Trophoblast cell (in vitro differentiated cells and primary cell): Measurements from ENCODE around the gene CORO2A.

Experiments
- DNase-seq, 2 donors: peaks; one replicate each; pipeline ENCODE4 v3.0.0-alpha.2; 2016
- H2AFZ ChIP-seq: 2 replicates; pipeline ENCODE4 v1.6.1; 2013; ENCODE audit warnings: low read length, moderate library complexity, mild to moderate bottlenecking; ENCODE audit not compliant: insufficient read depth, poor library complexity
- H2AK5ac ChIP-seq: 2 replicates; pipeline ENCODE4 v1.6.1; 2013; ENCODE audit warnings: mild to moderate bottlenecking, low read length
- H2BK120ac ChIP-seq: 2 replicates; pipeline ENCODE4 v1.6.1; 2013; ENCODE audit warnings: low read length, mild to moderate bottlenecking, moderate library complexity; ENCODE audit not compliant: insufficient read depth, poor library complexity
- H2BK12ac ChIP-seq: 2 replicates; pipeline ENCODE4 v1.6.1; 2013; ENCODE audit warnings: mild to moderate bottlenecking, low read length, moderate library complexity
- H2BK5ac ChIP-seq: 2 replicates; pipeline ENCODE4 v1.6.1; 2013; ENCODE audit warnings: low read length, low read depth, moderate library complexity, mild to moderate bottlenecking; ENCODE audit not compliant: poor library complexity
- H3K14ac ChIP-seq: 2 replicates; pipeline ENCODE4 v1.6.1; 2013; ENCODE audit warnings: mild to moderate bottlenecking, low read length
- H3K18ac ChIP-seq: 2 replicates; pipeline ENCODE4 v1.6.1; 2013; ENCODE audit warnings: mild to moderate bottlenecking, low read length
- H3K23ac ChIP-seq: 2 replicates; pipeline ENCODE4 v1.6.1; 2013; ENCODE audit warnings: low read length
- H3K27ac ChIP-seq: 2 replicates; pipeline ENCODE4 v1.5.1; 2013; ENCODE audit warnings: low read depth, mild to moderate bottlenecking, inconsistent platforms, low read length, moderate library complexity
- H3K27me3 ChIP-seq: 2 replicates; pipeline ENCODE4 v1.6.1; 2013; ENCODE audit warnings: inconsistent platforms, mild to moderate bottlenecking, low read length, moderate library complexity; ENCODE audit not compliant: insufficient read depth
- H3K36me3 ChIP-seq, 2 experiments: 1 replicate in 1 of 2; 2 replicates in 1 of 2; pipeline ENCODE4 v1.6.1; 2013; ENCODE audit warnings: low read length in 2 of 2, mild to moderate bottlenecking in 2 of 2, moderate library complexity in 1 of 2; ENCODE audit not compliant: insufficient read depth in 2 of 2, control insufficient read depth in 1 of 2
- H3K4ac ChIP-seq: 2 replicates; pipeline ENCODE4 v1.6.1; 2013; ENCODE audit warnings: low read depth, mild to moderate bottlenecking, low read length, moderate library complexity
- H3K4me1 ChIP-seq, 2 experiments: 1 replicate in 1 of 2; 2 replicates in 1 of 2; pipeline ENCODE4 v1.6.1; 2013; ENCODE audit warnings: low read length in 2 of 2, mild to moderate bottlenecking in 2 of 2, moderate library complexity in 1 of 2; ENCODE audit not compliant: insufficient read depth in 2 of 2, control insufficient read depth in 1 of 2
- H3K4me2 ChIP-seq: 2 replicates; pipeline ENCODE4 v1.6.1; 2013; ENCODE audit warnings: inconsistent platforms, mild to moderate bottlenecking, low read length, moderate library complexity
- H3K4me3 ChIP-seq: 2 replicates; pipeline ENCODE4 v1.5.1; 2013; ENCODE audit warnings: mild to moderate bottlenecking, low read depth, low read length, inconsistent platforms
- H3K79me1 ChIP-seq: one replicate; pipeline ENCODE4 v1.6.1; 2013; ENCODE audit warnings: low read length
- H3K79me2 ChIP-seq: 2 replicates; pipeline ENCODE4 v1.6.1; 2013; ENCODE audit warnings: low read length, mild to moderate bottlenecking; ENCODE audit not compliant: control insufficient read depth, insufficient read depth, poor library complexity
- H3K9ac ChIP-seq: 2 replicates; pipeline ENCODE4 v1.6.1; 2013; ENCODE audit warnings: mild to moderate bottlenecking, low read length
- H3K9me3 ChIP-seq: 2 replicates; pipeline ENCODE4 v1.6.1; 2013; ENCODE audit warnings: low read depth, mild to moderate bottlenecking, control low read depth, inconsistent platforms, low read length; ENCODE audit not compliant: insufficient read depth
- H4K12ac ChIP-seq: 2 replicates; pipeline ENCODE4 v1.6.1; 2013; ENCODE audit warnings: low read depth, mild to moderate bottlenecking, low read length, moderate library complexity
- H4K8ac ChIP-seq: 2 replicates; pipeline ENCODE4 v1.6.1; 2013; ENCODE audit warnings: low read depth, mild to moderate bottlenecking, low read length, moderate library complexity
- H4K91ac ChIP-seq: one replicate; pipeline ENCODE4 v1.6.1; 2013; ENCODE audit warnings: low read depth, mild to moderate bottlenecking, low read length, moderate library complexity
- WGBS: extraction: QIAGEN DNeasy Blood & Tissue Kit; methylation state at CpG from one replicate; pipeline ENCODE4 v1.1.7; 2013; ENCODE audit warnings: missing lambda C conversion rate; ENCODE audit not compliant: insufficient read length, insufficient coverage; ENCODE audit errors: extremely low coverage; 5-methylcytosine and 5-hydroxymethylcytosine counted together

Gene CORO2A

DNA sequence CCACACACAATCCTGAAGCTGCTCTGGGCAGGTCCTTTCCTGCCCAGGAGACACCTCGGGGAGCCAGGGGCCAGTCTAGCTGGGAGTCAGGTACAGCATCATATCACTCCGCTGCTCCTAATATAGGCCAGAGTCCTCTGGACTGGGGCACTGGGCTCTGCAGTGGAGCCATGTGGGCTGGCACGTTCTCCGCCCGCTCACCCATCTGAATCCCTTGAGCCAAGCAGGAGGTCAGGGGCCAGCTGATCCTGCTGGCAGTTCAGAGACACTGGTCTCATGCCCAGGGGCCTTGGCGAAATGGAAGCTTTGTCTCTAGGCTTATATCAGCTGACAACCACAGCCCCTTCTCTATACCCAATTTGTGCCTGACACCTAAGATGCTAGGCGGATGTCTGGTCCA is 9.3 kb upstream of the CORO2A start:
- peaks cover 17 to 18% of the 10 kb centered on the region in 2 experiments for H3K36me3 ChIP-seq
- H3K79me1 ChIP-seq, result no peaks in the 10 kb centered on the region
- H2AFZ ChIP-seq, result no peak overlapping the region
- H4K12ac ChIP-seq, result no peak overlapping the region
- no peak overlapping the region for H4K8ac ChIP-seq
- H3K27ac ChIP-seq, result no peak overlapping the region
- H3K4ac ChIP-seq, result no peak overlapping the region
- no peaks in the 10 kb centered on the region for H3K4me1 ChIP-seq
- H3K9me3 ChIP-seq, result no peaks in the 10 kb centered on the region
- no peak overlapping the region for H2BK120ac ChIP-seq
- H3K79me2 ChIP-seq, result no peaks in the 10 kb centered on the region
- no peak overlapping the region for H3K9ac ChIP-seq
- no peak overlapping the region for H4K91ac ChIP-seq
- H2AK5ac ChIP-seq, result no peak overlapping the region
- no peak overlapping the region for H2BK5ac ChIP-seq
- H3K27me3 ChIP-seq, result no peaks in the 10 kb centered on the region
- H3K4me2 ChIP-seq, result no peak overlapping the region
- no peak for DNase-seq
- H3K4me3 ChIP-seq, result no peak overlapping the region
- H3K23ac ChIP-seq, result no peak overlapping the region
- no peak overlapping the region for H3K14ac ChIP-seq
- no CpG with 5 or more reads among the region's 7 CpGs for WGBS
- H2BK12ac ChIP-seq, result no peak overlapping the region
- H3K18ac ChIP-seq, result no peak overlapping the region

DNA sequence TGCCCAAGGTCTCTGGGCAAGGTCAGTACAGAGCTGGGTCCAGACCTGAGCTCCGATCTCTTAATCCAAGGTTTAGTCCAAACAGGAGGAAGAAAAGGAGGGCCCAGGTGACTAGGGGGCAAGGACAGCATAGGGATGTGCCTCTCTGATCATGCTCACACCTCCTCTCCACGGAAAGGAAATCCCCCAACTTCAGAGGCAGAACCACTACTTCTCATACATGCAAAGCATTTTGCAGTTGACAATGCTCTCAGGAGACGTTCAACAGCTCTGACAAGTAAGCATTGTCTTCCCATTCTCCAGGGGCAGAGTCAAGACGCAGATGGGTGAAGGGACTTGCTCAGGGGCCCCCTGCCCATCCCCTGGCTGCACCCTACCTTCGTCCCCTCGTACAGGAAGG is 8.7 kb upstream of the CORO2A start:
- H3K9me3 ChIP-seq, result no peaks in the 10 kb centered on the region
- no CpG with 5 or more reads among the region's 6 CpGs for WGBS
- peaks cover 17 to 18% of the 10 kb centered on the region in 2 experiments for H3K36me3 ChIP-seq
- H3K18ac ChIP-seq, result no peak overlapping the region
- H3K79me2 ChIP-seq, result no peaks in the 10 kb centered on the region
- no peak for DNase-seq
- no peak overlapping the region for H3K14ac ChIP-seq
- H4K12ac ChIP-seq, result no peak overlapping the region
- H3K4me3 ChIP-seq, result no peak overlapping the region
- H3K27me3 ChIP-seq, result no peaks in the 10 kb centered on the region
- H4K91ac ChIP-seq, result no peak overlapping the region
- no peak overlapping the region for H2AK5ac ChIP-seq
- H3K9ac ChIP-seq, result no peak overlapping the region
- H4K8ac ChIP-seq, result no peak overlapping the region
- H3K4me2 ChIP-seq, result no peak overlapping the region
- H3K23ac ChIP-seq, result no peak overlapping the region
- H3K27ac ChIP-seq, result no peak overlapping the region
- no peak overlapping the region for H2BK5ac ChIP-seq
- peaks cover 0 to 1% of the 10 kb centered on the region in 2 experiments for H3K4me1 ChIP-seq
- H2AFZ ChIP-seq, result no peak overlapping the region
- no peak overlapping the region for H2BK120ac ChIP-seq
- H2BK12ac ChIP-seq, result no peak overlapping the region
- no peaks in the 10 kb centered on the region for H3K79me1 ChIP-seq
- no peak overlapping the region for H3K4ac ChIP-seq

DNA sequence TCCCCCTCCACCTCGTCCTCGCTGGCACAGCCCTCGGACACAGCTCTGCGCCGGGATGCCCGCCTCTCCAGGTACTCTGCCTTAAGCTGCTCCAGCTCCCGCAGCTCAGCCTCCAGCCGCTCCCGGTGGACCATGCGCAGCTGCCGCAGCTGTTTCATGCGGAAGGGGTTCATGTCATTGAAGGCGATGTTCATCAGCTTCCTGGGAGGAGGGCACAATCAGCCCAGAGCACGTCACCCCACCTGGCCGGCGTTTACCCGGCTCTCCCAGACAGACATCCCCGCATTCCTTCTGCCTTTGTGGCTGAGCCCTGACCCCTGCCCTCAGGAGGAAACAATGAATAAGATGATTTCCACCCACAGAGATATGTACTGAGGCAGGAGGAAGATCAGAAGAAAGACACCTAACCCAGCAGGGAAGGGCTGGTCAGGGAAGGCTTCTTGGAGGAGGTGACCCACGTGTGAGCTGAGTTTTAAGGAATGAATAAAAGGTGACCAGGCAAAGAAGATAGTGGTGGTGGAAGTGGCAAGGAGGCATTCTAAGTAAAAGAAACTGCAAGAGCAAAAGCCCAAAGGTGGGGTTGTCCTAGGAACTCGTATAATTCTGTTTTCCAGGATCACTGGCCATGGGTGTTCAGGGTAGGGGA is 7.1 kb upstream of the CORO2A start:
- Histone ChIP-seq H4K8ac (no peak overlapping the region), H3K79me2 (no peaks in the 10 kb centered on the region), H2BK120ac (no peak overlapping the region), H3K79me1 (no peaks in the 10 kb centered on the region), H3K4me1 (peaks cover 4 to 9% of the 10 kb centered on the region in 2 experiments), H4K12ac (no peak overlapping the region), H2AFZ (no peak overlapping the region), H2AK5ac (no peak overlapping the region), H3K27me3 (no peaks in the 10 kb centered on the region), H3K36me3 (peaks cover 17 to 18% of the 10 kb centered on the region in 2 experiments), H4K91ac (no peak overlapping the region), H3K27ac (no peak overlapping the region), H3K9ac (no peak overlapping the region), H2BK12ac (no peak overlapping the region), H2BK5ac (no peak overlapping the region), H3K23ac (no peak overlapping the region), H3K9me3 (no peaks in the 10 kb centered on the region), H3K4ac (no peak overlapping the region), H3K14ac (no peak overlapping the region), H3K4me3 (no peak overlapping the region), H3K18ac (no peak overlapping the region), H3K4me2 (no peak overlapping the region)
- no CpG with 5 or more reads among the region's 20 CpGs for WGBS
- DNase-seq, result no peak

DNA sequence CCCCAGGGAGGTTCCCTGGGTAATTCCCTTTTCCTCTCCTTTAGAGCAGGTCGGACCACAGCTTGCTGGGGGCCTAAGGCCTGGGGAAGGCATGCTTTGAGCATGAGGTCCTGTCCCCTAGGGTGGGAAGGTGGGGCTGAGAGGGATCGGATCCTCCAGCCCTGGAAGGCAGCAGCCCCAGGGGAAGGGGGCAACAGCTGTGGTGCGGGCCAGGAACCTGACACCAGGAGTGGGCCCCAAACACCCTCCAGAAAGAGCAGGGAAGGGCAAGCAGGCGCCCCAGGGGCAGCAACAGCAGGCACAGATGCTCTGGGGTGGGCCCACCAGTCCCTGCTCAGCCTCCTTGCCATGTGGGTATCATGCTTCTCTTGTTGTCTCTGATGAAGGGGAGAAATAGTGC is 3.2 kb upstream of the CORO2A start:
- peaks cover 13 to 26% of the 10 kb centered on the region in 2 experiments for H3K4me1 ChIP-seq
- no peak overlapping the region for H3K23ac ChIP-seq
- H3K79me2 ChIP-seq, result peaks cover 9% of the 10 kb centered on the region
- H3K4ac ChIP-seq, result no peak overlapping the region
- H2BK5ac ChIP-seq, result no peak overlapping the region
- no peak overlapping the region for H2AFZ ChIP-seq
- H3K14ac ChIP-seq, result no peak overlapping the region
- H4K91ac ChIP-seq, result peak overlapping the region; percentile 0
- no peak overlapping the region for H3K9ac ChIP-seq
- no peaks in the 10 kb centered on the region for H3K27me3 ChIP-seq
- DNase-seq, result no peak
- H3K27ac ChIP-seq, result no peak overlapping the region
- H2BK120ac ChIP-seq, result no peak overlapping the region
- H3K4me3 ChIP-seq, result no peak overlapping the region
- no peak overlapping the region for H2BK12ac ChIP-seq
- H2AK5ac ChIP-seq, result no peak overlapping the region
- H3K79me1 ChIP-seq, result peaks cover 19% of the 10 kb centered on the region
- peaks cover 8 to 11% of the 10 kb centered on the region in 2 experiments for H3K36me3 ChIP-seq
- no peak overlapping the region for H3K18ac ChIP-seq
- no CpG with 5 or more reads among the region's 4 CpGs for WGBS
- no peaks in the 10 kb centered on the region for H3K9me3 ChIP-seq
- H3K4me2 ChIP-seq, result no peak overlapping the region
- H4K8ac ChIP-seq, result no peak overlapping the region
- no peak overlapping the region for H4K12ac ChIP-seq
